ENCODE measurements around the gene ANKS1A.

ANKS1A gene

GRCh38 chr6:35054106-35054742, 165.2 kb downstream of the ANKS1A start:
- DNase-seq (ENCODE audit: low read depth): no peak

DNA sequence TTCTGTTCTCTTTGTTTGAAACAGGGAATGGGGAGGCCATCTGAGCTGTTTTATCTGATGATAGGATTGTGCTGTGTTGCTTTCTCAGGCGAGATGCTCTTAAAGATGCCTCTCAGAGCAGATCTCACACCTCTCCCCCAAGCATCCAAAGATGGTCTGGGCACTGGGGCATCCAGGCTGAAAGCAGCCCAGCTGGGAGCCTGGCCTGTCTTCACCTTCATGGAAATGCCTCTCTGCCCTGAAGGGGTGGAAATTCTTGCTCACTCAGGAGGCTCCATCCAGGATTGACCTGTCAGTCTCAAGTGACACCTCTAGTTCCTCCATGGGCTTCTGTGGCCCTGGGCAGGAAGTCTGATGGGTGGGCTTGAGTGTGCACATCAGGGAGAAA, 165.7 kb downstream of the ANKS1A start:
- no peak for DNase-seq (ENCODE audit: low read depth)

DNA sequence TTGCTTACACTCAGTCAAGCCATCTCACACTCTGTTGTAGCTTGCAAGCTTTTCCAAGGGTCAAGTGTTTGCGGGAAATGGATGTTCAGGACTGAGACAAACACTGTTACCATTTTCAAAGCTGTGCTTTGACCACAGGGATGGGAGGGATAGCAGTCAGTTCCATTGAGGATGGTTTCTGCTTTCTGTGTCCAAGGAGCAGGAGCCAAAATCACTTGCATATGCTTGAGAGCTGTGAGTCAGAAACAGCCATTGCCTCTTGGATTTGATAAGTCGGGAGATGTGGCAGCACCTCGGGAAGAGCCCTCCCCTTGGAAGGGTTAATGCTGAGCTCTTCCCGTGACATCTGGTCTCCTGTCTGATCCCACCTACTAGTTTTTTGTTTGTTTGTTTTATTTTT, 166.8 kb downstream of the ANKS1A start:
- no peak for DNase-seq (ENCODE audit: low read depth)

DNA sequence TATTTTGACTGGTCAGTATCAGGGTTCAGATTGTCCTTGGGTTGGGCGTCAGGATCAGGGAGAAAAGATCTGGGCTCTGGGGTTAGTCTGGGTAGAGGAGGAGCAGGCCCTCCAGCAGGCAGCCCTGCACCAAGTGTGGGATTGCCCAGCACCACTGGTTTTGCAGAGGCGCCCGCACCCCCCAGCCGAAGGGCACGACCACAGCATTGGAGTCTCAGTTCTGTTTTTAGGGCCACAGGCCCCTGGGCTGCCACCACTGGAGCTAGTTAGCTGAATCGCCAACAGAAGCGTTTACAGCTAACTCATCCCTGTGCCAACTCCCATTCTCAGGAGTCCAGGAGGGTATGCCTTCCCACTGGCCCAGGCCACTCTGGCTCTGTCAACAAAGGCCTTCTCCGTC, 167.9 kb downstream of the ANKS1A start:
- DNase-seq (ENCODE audit: low read depth): no peak

- DNase-seq (ENCODE audit: low read depth): no peak
These were observed 168.6 kb downstream of the ANKS1A start for GRCh38 chr6:35057449-35058357.

GRCh38 chr6:35058358-35058675, 169.3 kb downstream of the ANKS1A start:
- no peak for DNase-seq (ENCODE audit: low read depth)

DNA sequence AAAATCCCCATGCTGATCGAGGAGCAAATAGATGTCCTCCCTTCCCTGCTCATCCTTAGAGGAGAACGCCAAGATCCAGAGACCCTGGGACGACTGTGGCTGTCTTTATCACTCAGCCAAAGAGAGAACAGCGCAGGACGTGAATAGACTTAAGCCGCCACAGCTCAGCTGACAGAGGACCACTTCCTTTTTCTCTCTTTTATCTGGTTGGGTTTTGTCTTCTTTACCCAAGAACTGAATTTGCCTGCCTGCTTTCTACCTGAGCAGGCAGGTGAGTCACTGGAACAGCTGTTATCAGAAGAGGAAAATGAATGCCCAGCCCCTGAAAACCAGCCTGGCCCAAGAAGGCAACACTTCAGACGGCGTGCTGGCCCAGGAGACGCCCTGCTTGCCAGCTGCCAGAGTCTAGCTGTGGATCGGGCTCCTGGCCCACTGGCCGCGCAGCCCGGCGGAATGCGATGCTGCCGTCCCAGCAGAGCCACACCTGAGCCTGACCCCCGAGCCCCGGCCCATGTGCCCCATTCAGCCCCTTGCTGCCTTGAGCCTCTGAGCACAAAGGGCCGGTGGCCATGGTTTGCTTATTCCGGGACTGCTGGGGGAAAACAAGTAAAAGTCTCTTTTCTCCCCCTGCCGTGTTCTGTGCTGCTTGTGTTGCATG, 169.9 kb downstream of the ANKS1A start:
- no peak for DNase-seq (ENCODE audit: low read depth)

- DNase-seq (ENCODE audit: low read depth): no peak
These were observed 170.7 kb downstream of the ANKS1A start for GRCh38 chr6:35059596-35060345.

DNA sequence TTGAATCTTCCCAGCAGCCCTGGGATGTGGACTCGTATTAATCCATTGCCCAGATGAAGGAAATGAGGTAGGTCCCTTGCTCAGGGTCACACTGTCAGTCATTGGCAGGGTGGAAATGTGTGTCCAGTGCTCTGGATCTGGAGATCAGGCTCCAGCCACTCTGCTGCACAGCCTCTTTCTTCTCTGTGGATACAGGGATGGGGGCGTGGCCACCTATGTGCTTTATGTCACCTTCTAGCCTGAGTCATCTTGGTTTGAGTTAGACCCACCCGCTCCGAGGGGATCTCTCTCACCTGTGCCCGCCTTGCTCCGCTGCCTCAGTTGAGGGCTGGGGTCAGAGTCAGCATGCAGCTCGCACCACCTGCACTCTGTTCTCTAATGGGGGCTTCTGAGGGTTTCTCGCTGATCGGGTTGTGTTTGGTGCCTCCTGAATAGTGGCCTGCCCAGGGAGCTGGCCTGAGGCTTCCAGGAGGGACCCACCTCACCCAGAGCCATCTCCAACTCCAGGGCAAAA, 172.1 kb downstream of the ANKS1A start:
- no peak for DNase-seq (ENCODE audit: low read depth)

- DNase-seq (ENCODE audit: low read depth): no peak
These were observed 172.8 kb downstream of the ANKS1A start for GRCh38 chr6:35061651-35062410.

DNA sequence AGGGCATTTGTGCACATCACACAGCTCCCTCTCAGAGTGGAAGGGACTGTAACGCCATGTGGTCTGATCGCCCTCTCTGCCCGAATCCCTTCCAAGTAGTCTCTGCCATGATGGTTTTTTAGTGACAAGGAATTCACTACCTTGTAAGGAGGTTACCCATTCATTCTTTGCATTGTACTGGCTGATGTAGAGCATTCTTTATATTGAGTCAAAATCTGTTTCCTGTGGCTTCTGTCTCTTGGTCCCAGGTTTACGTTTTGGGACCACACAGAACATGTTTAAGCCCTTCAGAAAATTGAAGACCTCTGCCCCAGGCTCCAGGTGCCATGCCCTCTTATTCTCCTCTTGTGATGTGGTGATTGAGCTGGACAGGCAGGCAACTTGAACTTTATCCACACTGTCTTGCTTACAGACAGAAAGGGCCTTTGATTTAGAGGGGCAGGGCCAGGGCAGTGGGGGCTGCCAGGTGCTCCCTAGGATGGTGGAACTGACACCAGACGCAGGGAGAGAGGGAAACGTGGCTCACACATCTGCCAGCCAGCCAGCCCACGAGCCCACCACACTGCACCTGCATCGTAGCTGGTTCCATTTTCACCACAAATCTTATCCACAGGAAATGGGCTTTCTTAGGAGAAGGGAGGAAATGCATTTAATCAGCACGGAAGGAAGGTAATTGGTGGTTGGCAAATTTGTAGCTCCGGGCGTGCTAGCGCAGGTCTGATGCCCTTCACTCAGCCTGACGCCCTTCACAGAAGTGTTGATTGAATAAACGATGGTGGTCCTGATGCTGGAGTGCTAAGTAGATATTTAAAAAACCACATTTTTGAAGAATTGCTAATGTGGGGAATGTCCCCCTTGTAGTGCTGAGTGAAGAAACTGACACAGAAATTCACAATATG, 173.9 kb downstream of the ANKS1A start:
- no peak for DNase-seq (ENCODE audit: low read depth)

DNA sequence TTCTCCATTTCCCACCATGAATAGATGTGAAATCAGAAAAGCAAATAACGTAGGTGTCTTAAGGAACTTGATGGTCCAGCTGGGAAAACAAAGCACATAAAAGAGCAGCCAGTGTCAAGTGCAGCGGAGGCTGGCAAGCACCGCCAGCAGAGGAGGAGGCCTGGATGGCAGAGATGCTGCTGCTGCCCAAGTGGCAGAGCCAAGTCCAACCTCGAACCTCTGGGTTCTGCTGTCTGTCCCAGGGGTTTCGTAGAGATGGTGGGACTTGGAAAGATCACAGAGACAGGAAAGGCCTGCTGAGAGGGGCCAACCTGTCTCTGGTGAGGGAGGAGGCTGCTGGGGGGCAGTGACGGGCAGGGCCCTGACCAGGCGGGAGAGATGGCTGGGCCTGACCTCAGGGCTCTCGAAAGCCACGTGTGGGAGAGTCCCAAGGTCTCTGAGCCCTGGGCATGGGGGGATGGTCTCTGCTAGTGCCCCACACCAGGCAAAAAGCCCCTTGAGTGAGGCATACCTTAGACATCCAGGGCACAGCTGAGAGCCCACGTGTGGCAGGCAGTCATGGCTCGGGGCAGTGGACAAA, 174.7 kb downstream of the ANKS1A start:
- no peak for DNase-seq (ENCODE audit: low read depth)

DNA sequence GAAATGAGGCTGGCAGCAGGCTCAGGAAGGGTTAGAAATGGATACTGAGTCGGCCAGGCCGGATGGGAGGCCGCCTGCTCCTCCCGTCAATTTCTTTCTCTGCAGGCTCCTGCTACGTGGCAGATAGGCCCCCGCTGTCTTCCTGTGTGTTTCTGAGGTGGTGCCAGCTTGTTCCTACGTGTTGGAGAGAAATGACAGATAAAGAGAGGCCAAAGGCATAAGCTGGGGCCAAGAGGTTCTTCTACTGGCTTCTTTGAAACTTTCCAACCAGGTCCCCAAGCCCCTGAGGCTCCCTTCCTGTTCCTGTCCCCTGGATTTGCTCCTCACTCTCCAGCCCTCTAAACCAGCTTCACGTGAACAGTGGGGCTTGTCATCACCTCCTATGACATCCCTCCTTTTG, 175.2 kb downstream of the ANKS1A start:
- DNase-seq (ENCODE audit: low read depth): no peak

GRCh38 chr6:35064757-35065440, 175.8 kb downstream of the ANKS1A start:
- DNase-seq (ENCODE audit: low read depth): no peak

GRCh38 chr6:35065441-35065800, 176.4 kb downstream of the ANKS1A start:
- DNase-seq (ENCODE audit: low read depth): no peak

- DNase-seq (ENCODE audit: low read depth): no peak
These were observed 176.8 kb downstream of the ANKS1A start for GRCh38 chr6:35065870-35066269.

DNA sequence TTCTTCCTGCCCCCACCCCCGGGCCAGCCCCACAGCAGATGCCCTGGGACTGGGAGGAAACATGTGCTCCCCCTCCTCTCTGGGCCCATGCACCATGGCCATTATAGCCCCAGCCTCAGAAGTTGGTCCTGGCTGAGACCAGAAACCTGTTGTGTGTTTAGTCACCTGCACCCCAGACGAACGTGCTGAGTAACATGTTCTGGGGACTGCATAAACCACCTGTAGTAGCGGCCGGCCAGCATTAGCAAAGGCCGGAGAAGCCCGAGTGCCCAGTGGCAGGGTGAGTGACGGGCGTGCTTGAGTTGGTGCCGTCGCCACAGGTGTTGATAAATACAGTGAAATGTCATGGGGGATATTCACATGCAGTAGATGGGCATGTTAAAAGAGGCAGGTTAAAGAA, 178.2 kb downstream of the ANKS1A start:
- DNase-seq (ENCODE audit: low read depth): no peak

GRCh38 chr6:35068206-35068605, 179.2 kb downstream of the ANKS1A start:
- DNase-seq (ENCODE audit: low read depth): no peak

GRCh38 chr6:35068644-35069043, 179.6 kb downstream of the ANKS1A start:
- no peak for DNase-seq (ENCODE audit: low read depth)

GRCh38 chr6:35069262-35069661, 180.2 kb downstream of the ANKS1A start:
- no peak for DNase-seq (ENCODE audit: low read depth)
